ENCODE data around the gene SORCS1.

DNA sequence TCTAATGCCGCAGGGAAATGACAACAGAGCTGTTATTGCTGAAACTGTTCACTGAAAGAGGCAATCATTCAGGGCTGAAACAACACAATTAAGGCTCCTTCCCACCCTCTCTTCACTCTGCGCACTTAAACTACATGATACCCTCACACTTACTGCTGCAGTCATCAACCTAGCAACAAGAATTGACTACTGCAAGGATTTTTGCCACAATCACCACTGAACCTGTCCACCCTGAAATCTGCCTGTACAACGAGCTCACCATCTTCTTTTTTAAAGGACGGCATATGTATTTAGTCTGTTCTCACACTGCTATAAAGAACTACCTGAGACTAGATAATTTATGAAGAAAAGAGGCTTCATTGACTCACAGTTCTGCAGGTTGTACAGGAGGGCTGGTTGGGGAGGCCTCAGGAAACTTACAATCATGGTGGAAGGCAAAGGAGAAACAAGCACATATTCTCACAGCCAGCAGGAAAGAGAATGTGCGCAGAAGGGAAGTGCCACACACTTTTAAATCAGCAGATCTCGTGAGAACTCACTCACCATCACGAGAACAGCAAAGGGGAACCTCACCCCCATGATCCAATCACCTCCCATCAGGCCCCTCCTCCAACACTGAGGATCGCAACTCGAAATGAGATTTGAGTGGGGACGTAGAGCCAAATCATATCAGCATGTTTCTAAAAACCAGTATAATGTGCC is 131.7 kb downstream of the SORCS1 start:
- TF ChIP-seq ZNF430 (CRISPR knock-in tag; IDR thresholded peaks at IDR 0.05) (no peak), BHLHE40 (IDR thresholded peaks at IDR 0.05; ENCODE audit: low read length) (no peak), CTCF (CRISPR knock-in tag; IDR thresholded peaks at IDR 0.05) (no peak), POLR2AphosphoS5 (IDR thresholded peaks at IDR 0.05; ENCODE audit: low read depth, low read length) (no peak), POLR2AphosphoS2 (IDR thresholded peaks at IDR 0.05; ENCODE audit: low read depth, low read length) (no peak), FOXK2 (IDR thresholded peaks at IDR 0.05) (no peak), RFX1 (IDR thresholded peaks at IDR 0.05) (no peak), NFRKB (IDR thresholded peaks at IDR 0.05) (no peak), ZFY (CRISPR knock-in tag; IDR thresholded peaks at IDR 0.05) (no peak), SRF (IDR thresholded peaks at IDR 0.05; ENCODE audit: low read depth, low read length) (no peak), CBX5 (CRISPR knock-in tag; IDR thresholded peaks at IDR 0.05; ENCODE audit: borderline replicate concordance) (no peak)
- TF ChIP-seq, protein P1, sequence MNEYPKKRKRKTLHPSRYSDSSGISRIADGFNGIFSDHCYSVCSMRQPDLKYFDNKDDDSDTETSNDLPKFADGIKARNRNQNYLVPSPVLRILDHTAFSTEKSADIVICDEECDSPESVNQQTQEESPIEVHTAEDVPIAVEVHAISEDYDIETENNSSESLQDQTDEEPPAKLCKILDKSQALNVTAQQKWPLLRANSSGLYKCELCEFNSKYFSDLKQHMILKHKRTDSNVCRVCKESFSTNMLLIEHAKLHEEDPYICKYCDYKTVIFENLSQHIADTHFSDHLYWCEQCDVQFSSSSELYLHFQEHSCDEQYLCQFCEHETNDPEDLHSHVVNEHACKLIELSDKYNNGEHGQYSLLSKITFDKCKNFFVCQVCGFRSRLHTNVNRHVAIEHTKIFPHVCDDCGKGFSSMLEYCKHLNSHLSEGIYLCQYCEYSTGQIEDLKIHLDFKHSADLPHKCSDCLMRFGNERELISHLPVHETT (CRISPR knock-in tag; conservative IDR thresholded peaks at IDR 0.05), result no peak

Measured in HepG2 (cell line).